ENCODE data around the gene ODF4.
"Not testable (repeated sequence)": the region's sequence is repeated elsewhere in the genome, so short reads cannot be mapped to it uniquely, and the experiment has no call there.

Gene ODF4

DNA sequence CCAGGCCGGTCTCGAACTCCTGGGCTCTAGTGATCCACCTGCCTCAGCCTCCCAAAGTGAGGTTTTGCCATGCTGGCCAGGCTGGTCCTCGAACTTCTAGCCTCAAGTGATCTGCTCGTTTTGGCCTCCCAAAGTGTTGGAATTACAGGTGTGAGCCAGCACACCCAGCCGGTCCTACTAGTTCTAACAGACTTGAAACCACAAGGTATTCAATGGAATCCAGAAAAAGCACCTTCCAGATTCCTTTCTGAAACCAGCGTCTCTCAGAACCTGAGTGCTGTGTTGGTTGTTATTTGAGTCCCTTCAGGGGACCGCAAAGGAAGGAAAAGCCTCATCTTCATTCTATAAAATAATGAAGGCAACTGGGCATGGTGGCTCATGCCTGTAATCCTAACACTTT lies 32.8 kb downstream of the ODF4 start:
- Histone ChIP-seq H3K4me1 (ENCODE audit: control insufficient read depth, insufficient read depth, low read length) (peaks cover 7% of the 10 kb centered on the region; the same call in 1 of the 2 replicates), H3K27ac (ENCODE audit: extremely low read depth, low read depth, low read length) (no peak overlapping the region), H3K4me3 (ENCODE audit: low read depth, low read length) (no peak overlapping the region), H3K36me3 (ENCODE audit: control insufficient read depth in 2 of 2, insufficient read depth in 1 of 2, low read length in 2 of 2) (peaks cover 39 to 44% of the 10 kb centered on the region in 2 experiments), H3K9me3 (ENCODE audit: control insufficient read depth, insufficient read depth, low read depth, low read length) (no peaks in the 10 kb centered on the region)
- TF ChIP-seq ZNF202 (tag by site-specific recombination; IDR thresholded peaks at IDR 0.05; ENCODE audit: borderline replicate concordance): no peak
- TF ChIP-seq, protein P1, sequence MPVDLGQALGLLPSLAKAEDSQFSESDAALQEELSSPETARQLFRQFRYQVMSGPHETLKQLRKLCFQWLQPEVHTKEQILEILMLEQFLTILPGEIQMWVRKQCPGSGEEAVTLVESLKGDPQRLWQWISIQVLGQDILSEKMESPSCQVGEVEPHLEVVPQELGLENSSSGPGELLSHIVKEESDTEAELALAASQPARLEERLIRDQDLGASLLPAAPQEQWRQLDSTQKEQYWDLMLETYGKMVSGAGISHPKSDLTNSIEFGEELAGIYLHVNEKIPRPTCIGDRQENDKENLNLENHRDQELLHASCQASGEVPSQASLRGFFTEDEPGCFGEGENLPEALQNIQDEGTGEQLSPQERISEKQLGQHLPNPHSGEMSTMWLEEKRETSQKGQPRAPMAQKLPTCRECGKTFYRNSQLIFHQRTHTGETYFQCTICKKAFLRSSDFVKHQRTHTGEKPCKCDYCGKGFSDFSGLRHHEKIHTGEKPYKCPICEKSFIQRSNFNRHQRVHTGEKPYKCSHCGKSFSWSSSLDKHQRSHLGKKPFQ (tag by site-specific recombination; IDR thresholded peaks at IDR 0.05): no peak
- TF ChIP-seq, protein P2, sequence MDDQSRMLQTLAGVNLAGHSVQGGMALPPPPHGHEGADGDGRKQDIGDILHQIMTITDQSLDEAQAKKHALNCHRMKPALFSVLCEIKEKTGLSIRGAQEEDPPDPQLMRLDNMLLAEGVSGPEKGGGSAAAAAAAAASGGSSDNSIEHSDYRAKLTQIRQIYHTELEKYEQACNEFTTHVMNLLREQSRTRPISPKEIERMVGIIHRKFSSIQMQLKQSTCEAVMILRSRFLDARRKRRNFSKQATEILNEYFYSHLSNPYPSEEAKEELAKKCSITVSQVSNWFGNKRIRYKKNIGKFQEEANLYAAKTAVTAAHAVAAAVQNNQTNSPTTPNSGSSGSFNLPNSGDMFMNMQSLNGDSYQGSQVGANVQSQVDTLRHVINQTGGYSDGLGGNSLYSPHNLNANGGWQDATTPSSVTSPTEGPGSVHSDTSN (CRISPR knock-in tag; IDR thresholded peaks at IDR 0.05): no peak
- no peak for TF ChIP-seq ZNF747 (tag by site-specific recombination; IDR thresholded peaks at IDR 0.05)
- no peak for TF ChIP-seq ZNF157 (tag by site-specific recombination; IDR thresholded peaks at IDR 0.05)
- no peak for TF ChIP-seq ZNF664 (tag by site-specific recombination; IDR thresholded peaks at IDR 0.05)
- no peak for TF ChIP-seq MYNN (tag by site-specific recombination; IDR thresholded peaks at IDR 0.05; ENCODE audit: borderline replicate concordance)
- TF ChIP-seq FEZF1 (tag by site-specific recombination; IDR thresholded peaks at IDR 0.05): no peak
- TF ChIP-seq, protein P3, sequence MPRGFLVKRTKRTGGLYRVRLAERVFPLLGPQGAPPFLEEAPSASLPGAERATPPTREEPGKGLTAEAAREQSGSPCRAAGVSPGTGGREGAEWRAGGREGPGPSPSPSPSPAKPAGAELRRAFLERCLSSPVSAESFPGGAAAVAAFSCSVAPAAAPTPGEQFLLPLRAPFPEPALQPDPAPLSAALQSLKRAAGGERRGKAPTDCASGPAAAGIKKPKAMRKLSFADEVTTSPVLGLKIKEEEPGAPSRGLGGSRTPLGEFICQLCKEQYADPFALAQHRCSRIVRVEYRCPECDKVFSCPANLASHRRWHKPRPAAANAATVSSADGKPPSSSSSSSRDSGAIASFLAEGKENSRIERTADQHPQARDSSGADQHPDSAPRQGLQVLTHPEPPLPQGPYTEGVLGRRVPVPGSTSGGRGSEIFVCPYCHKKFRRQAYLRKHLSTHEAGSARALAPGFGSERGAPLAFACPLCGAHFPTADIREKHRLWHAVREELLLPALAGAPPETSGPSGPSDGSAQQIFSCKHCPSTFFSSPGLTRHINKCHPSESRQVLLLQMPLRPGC (tag by site-specific recombination; IDR thresholded peaks at IDR 0.05): no peak
- no peak for TF ChIP-seq KLF7 (tag by site-specific recombination; IDR thresholded peaks at IDR 0.05; ENCODE audit: borderline replicate concordance)
- TF ChIP-seq ZXDB (tag by site-specific recombination; IDR thresholded peaks at IDR 0.05): no peak
- TF ChIP-seq SALL2 (tag by site-specific recombination; IDR thresholded peaks at IDR 0.05; ENCODE audit: borderline replicate concordance): no peak
- POLR2A ChIA-PET: no interaction called here
- CTCF ChIA-PET: interaction anchor here (1.5 kb wide), 1 partner anchor 374 kb away, joined by 6 read pairs; no protein-coding TSS in a partner anchor

DNA sequence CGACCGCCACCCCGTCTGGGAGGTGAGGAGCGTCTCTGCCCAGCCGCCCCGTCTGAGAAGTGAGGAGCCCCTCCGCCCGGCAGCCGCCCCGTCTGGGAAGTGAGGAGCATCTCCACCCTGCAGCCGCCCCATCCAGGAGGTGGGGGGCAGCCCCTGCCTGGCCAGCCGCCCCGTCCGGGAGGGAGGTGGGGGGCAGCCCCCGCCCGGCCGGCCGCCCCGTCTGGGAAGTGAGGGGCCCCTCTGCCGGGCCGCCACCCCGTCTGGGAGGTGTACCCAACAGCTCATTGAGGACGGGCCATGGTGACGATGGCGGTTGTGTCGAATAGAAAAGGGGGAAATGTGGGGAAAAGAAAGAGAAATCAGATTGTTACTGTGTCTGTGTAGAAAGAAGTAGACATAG lies 34.2 kb downstream of the ODF4 start:
- POLR2A ChIA-PET; H3K4me1 ChIP-seq (ENCODE audit: control insufficient read depth, insufficient read depth, low read length); H3K9me3 ChIP-seq (ENCODE audit: control insufficient read depth, insufficient read depth, low read depth, low read length); H3K4me3 ChIP-seq (ENCODE audit: low read depth, low read length); CTCF ChIA-PET; H3K27ac ChIP-seq (ENCODE audit: extremely low read depth, low read depth, low read length): not testable (repeated sequence)
- peaks cover 44 to 50% of the 10 kb centered on the region in 2 experiments for H3K36me3 ChIP-seq (ENCODE audit: control insufficient read depth in 2 of 2, insufficient read depth in 1 of 2, low read length in 2 of 2)

DNA sequence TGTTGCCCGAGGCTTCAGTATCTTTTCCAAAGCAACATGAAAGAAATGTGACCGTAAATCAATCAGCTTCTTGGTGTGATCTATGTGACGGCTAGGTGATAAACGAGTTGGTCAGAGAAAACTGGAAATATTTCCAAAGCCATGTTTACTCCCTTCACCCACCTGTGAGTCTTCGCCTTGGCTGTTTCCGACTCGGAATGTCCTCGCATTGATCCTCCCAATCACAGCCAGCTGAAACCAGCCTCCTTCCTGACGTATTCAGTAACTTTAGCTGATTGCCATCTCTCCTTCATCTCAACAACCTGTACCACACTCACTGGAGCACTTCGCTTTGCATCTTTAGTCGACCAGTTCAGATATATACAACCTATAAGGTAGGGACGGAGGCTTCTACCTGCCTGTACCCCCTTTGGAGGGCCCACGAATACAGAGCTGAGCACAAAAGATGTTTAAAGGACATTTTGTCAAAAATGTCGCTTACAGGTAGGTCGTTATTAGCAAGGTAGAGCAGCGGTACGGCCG lies 36.2 kb downstream of the ODF4 start:
- Histone ChIP-seq H3K9me3 (ENCODE audit: control insufficient read depth, insufficient read depth, low read depth, low read length) (no peaks in the 10 kb centered on the region), H3K27ac (ENCODE audit: extremely low read depth, low read depth, low read length) (peak overlapping the region; percentile 90), H3K4me3 (ENCODE audit: low read depth, low read length) (peak overlapping the region; percentile 69), H3K36me3 (ENCODE audit: control insufficient read depth in 2 of 2, insufficient read depth in 1 of 2, low read length in 2 of 2) (peaks cover 51% of the 10 kb centered on the region in 2 experiments), H3K4me1 (ENCODE audit: control insufficient read depth, insufficient read depth, low read length) (peaks cover 11% of the 10 kb centered on the region; the same call in 1 of the 2 replicates)
- CTCF ChIA-PET: interaction anchor here (0.7 to 2.9 kb wide), 11 partner anchors 9 to 370 kb away, joined by 3 to 9 read pairs (median 5); no protein-coding TSS in a partner anchor
- POLR2A ChIA-PET: interaction anchor here (0.6 to 2.6 kb wide), 15 partner anchors 8 to 221 kb away, joined by 3 to 13 read pairs (median 5); partner anchors contain the start of genes AURKB, CTC1, NDEL1 and PFAS
- TF ChIP-seq YY2 (tag by site-specific recombination; IDR thresholded peaks at IDR 0.05) (no peak), ZNF223 (tag by site-specific recombination; IDR thresholded peaks at IDR 0.05) (peak; percentile 46; the same call in 1 of the 2 replicates)

Data from HEK293 (cell line).